Measurements from ENCODE around the gene CNTFR.

DNA sequence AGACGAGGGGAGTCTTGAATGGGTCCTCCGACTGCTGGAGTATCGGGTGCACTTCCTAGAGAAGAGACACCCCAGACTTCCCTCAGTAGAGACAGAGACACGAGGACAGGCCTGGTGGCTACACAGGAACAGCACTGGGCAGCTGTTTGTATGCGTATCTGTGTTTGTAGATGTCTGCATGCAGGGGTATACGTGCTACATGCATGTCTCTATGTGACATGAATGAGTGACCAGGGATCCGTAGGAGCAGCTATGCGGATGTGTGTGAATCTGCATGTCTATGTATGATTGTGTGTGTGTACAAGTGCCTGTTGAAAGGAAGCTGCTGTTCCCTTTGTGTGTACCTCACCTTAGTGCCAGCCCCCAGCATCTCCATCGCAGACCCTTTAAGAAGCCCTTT is 31.2 kb downstream of the CNTFR start:
- TF ChIP-seq, protein P1, sequence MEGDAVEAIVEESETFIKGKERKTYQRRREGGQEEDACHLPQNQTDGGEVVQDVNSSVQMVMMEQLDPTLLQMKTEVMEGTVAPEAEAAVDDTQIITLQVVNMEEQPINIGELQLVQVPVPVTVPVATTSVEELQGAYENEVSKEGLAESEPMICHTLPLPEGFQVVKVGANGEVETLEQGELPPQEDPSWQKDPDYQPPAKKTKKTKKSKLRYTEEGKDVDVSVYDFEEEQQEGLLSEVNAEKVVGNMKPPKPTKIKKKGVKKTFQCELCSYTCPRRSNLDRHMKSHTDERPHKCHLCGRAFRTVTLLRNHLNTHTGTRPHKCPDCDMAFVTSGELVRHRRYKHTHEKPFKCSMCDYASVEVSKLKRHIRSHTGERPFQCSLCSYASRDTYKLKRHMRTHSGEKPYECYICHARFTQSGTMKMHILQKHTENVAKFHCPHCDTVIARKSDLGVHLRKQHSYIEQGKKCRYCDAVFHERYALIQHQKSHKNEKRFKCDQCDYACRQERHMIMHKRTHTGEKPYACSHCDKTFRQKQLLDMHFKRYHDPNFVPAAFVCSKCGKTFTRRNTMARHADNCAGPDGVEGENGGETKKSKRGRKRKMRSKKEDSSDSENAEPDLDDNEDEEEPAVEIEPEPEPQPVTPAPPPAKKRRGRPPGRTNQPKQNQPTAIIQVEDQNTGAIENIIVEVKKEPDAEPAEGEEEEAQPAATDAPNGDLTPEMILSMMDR (conservative IDR thresholded peaks at IDR 0.05; ENCODE audit: low read depth, low read length), result no peak
- TF ChIP-seq EZH2 (IDR thresholded peaks at IDR 0.05; ENCODE audit: borderline replicate concordance, low read depth, low read length, poor library complexity, severe bottlenecking), result no peak

All from A673 (cell line).